HCT116 (cell line): ENCODE data around the gene ST8SIA3. TPM values are rescaled to one million over a fixed set of nuclear protein-coding genes. Genes with fewer than 3 reads are reported as not detected.

Source experiments
- ATAC-seq: fragments of 200-7000 bp; cut with Tn5 transposase; 2 replicates; pipeline ENCODE4 v1.9.1; 2020; ENCODE audit warnings: mild to moderate bottlenecking, moderate library complexity
- BruUV-seq: library from RNA; stranded (reverse); fragments of 400-500 nt; replicated peaks from 2 replicates; lab custom pipeline; 2021; lab: Mats Ljungman, UMichigan
- CTCF ChIA-PET: fragments of 300-600 bp; sonication (Branson Sonifier 250); formaldehyde crosslinking; loops from one replicate; lab custom pipeline; 2021; ENCODE audit warnings: antibody characterized with exemption; lab: Charles Lee
- POLR2A ChIA-PET: fragments of 300-600, 350-600 bp; sonication (Branson Sonifier 250); formaldehyde crosslinking; loops from one replicate; lab custom pipeline; 2021; ENCODE audit warnings: antibody characterized with exemption; lab: Charles Lee
- RAD21 ChIA-PET, 2 experiments: fragments of 300-600 bp; sonication (Branson Sonifier 250); formaldehyde crosslinking; loops; one replicate each; lab custom pipeline; 2023; ENCODE audit warnings: low total read pairs in 2 of 2; ENCODE audit not compliant: uncharacterized antibody in 2 of 2, unreplicated experiment in 2 of 2, low non-redundant PET in 1 of 2; lab: Charles Lee
- DNase-seq: peaks from one replicate; pipeline ENCODE4 v3.0.0-alpha.2; 2010; ENCODE audit warnings: low read depth, low spot score
- H2AFZ ChIP-seq: fragments of 200-600 bp; shearing (Covaris generic), sonication (generic); 2 replicates; pipeline ENCODE4 v1.6.1; 2017; ENCODE audit warnings: low read depth, mixed run types, mixed read lengths, antibody characterized with exemption, low read length; ENCODE audit not compliant: poor library complexity, severe bottlenecking
- H3K27ac ChIP-seq: 2 replicates; pipeline ENCODE4 v1.5.1; 2012; ENCODE audit warnings: low read depth, low read length
- H3K27me3 ChIP-seq: fragments of 200-600 bp; sonication (generic); 2 replicates; pipeline ENCODE4 v1.6.1; 2016; ENCODE audit warnings: mixed run types, low read length, mixed read lengths; ENCODE audit not compliant: insufficient read depth
- H3K36me3 ChIP-seq, 2 experiments: fragments of 200-500 bp in 1 of 2; fragments of 200-600 bp in 1 of 2; sonication (Bioruptor generic) in 1 of 2; sonication (generic) in 1 of 2; 2 replicates each; pipeline versions ENCODE4 v1.5.1 to v1.6.1; 2014 to 2016; ENCODE audit warnings: low read length in 2 of 2, inconsistent platforms in 1 of 2, mixed read lengths in 1 of 2, mixed run types in 1 of 2; ENCODE audit not compliant: insufficient read depth in 2 of 2, control insufficient read depth in 1 of 2
- H3K4me1 ChIP-seq, 2 experiments: fragments of 200-600 bp in 1 of 2; sonication (generic) in 1 of 2; 2 replicates each; pipeline versions ENCODE4 v1.5.1 to v1.6.1; 2012 to 2017; ENCODE audit warnings: low read length in 2 of 2, inconsistent platforms in 1 of 2, mild to moderate bottlenecking in 1 of 2, mixed read lengths in 1 of 2, mixed run types in 1 of 2, moderate library complexity in 1 of 2; ENCODE audit not compliant: insufficient read depth in 2 of 2, control insufficient read depth in 1 of 2
- H3K4me2 ChIP-seq: fragments of 200-600 bp; sonication (generic); 2 replicates; pipeline ENCODE4 v1.6.1; 2017; ENCODE audit warnings: mixed run types, low read length, mixed read lengths
- H3K4me3 ChIP-seq, 2 experiments: fragments of 200-600 bp in 1 of 2; sonication (generic) in 1 of 2; replicated peaks in 1 of 2; 2 replicates each; pipeline ENCODE4 v1.5.1; 2011 to 2016; ENCODE audit warnings: low read length in 2 of 2, control low read depth in 1 of 2, low read depth in 1 of 2, mild to moderate bottlenecking in 1 of 2, mixed read lengths in 1 of 2, mixed run types in 1 of 2
- H3K79me2 ChIP-seq: fragments of 200-600 bp; sonication (generic); 2 replicates; pipeline ENCODE4 v1.6.1; 2017; ENCODE audit warnings: mild to moderate bottlenecking, mixed run types, low read length, moderate library complexity, mixed read lengths; ENCODE audit not compliant: insufficient read depth
- H3K9ac ChIP-seq: fragments of 200-600 bp; sonication (generic); 2 replicates; pipeline ENCODE4 v1.6.1; 2016; ENCODE audit warnings: low read length, mixed read lengths
- H3K9me2 ChIP-seq: fragments of 200-600 bp; sonication (generic), shearing (Covaris generic); 2 replicates; pipeline ENCODE4 v1.6.1; 2017; ENCODE audit warnings: mixed run types, mild to moderate bottlenecking, moderate library complexity; ENCODE audit not compliant: insufficient read depth
- H3K9me3 ChIP-seq, 2 experiments: fragments of 200-500 bp in 1 of 2; fragments of 200-600 bp in 1 of 2; sonication (Bioruptor generic) in 1 of 2; sonication (generic) in 1 of 2; 2 replicates each; pipeline ENCODE4 v1.6.1; 2014 to 2017; ENCODE audit warnings: low read length in 2 of 2, mixed read lengths in 2 of 2, inconsistent platforms in 1 of 2, low read depth in 1 of 2, mild to moderate bottlenecking in 1 of 2, mixed run types in 1 of 2, moderate library complexity in 1 of 2; ENCODE audit not compliant: control insufficient read depth in 1 of 2, insufficient read depth in 1 of 2
- H4K20me1 ChIP-seq: fragments of 200-600 bp; sonication (generic), shearing (Covaris generic); 2 replicates; pipeline ENCODE4 v1.6.1; 2017; ENCODE audit warnings: mixed run types, mild to moderate bottlenecking, moderate library complexity; ENCODE audit not compliant: insufficient read depth
- CBX3 ChIP-seq: IDR thresholded peaks from 2 replicates; pipeline ENCODE4 v1.6.1; 2012; ENCODE audit warnings: low read depth
- EZH2 ChIP-seq: fragments of 200-600 bp; sonication (generic); IDR thresholded peaks from 2 replicates; pipeline ENCODE4 v1.6.1; 2017; ENCODE audit warnings: antibody characterized with exemption, mixed run types
- EZH2phosphoT487 ChIP-seq: fragments of 200-600 bp; IDR thresholded peaks from 2 replicates; pipeline ENCODE4 v1.6.1; 2018; ENCODE audit warnings: antibody characterized with exemption, borderline replicate concordance
- POLR2AphosphoS5 ChIP-seq: IDR thresholded peaks from 2 replicates; pipeline ENCODE4 v1.6.1; 2011; ENCODE audit warnings: mild to moderate bottlenecking, low read depth, low read length, moderate library complexity
- RAD21 ChIP-seq: IDR thresholded peaks from 2 replicates; pipeline ENCODE4 v1.6.1; 2012; ENCODE audit warnings: low read depth, mild to moderate bottlenecking
- TCF7L2 ChIP-seq: IDR thresholded peaks from 2 replicates; pipeline ENCODE4 v1.7.0; 2011; ENCODE audit warnings: borderline replicate concordance, inconsistent platforms; ENCODE audit not compliant: insufficient read depth, insufficient read length; ENCODE audit errors: extremely low read depth
- ZNF274 ChIP-seq: fragments of 200-500 bp; sonication (Bioruptor generic); IDR thresholded peaks from 2 replicates; pipeline ENCODE4 v1.6.1; 2014; ENCODE audit warnings: mild to moderate bottlenecking, low read depth, low read length, inconsistent platforms
- intact Hi-C: fragments of 100-400 bp; cut with micrococcal nuclease; formaldehyde crosslinking; loops from 2 replicates; pipeline ENCODE4 v1.10.0; 2022
- total RNA-seq: library from RNA; stranded (reverse); gene quantifications from one replicate; pipeline ENCODE4 v1.2.1, GENCODE V29; 2021; ENCODE audit not compliant: unreplicated experiment
- TF ChIP-seq, protein P1 (sequence below): IDR thresholded peaks from 2 replicates; pipeline ENCODE4 v1.6.1; 2012
- TF ChIP-seq, protein P2 (sequence below), 3 experiments: fragments of 200-600 bp in 1 of 3; sonication (generic) in 1 of 3; IDR thresholded peaks in 2 of 3; conservative IDR thresholded peaks in 1 of 3; 2 replicates each; pipeline ENCODE4 v1.5.1; 2012 to 2017; ENCODE audit warnings: low read depth in 2 of 3, low read length in 2 of 3, antibody characterized with exemption in 1 of 3, borderline replicate concordance in 1 of 3, control low read depth in 1 of 3, mild to moderate bottlenecking in 1 of 3, mixed read lengths in 1 of 3, mixed run types in 1 of 3, moderate library complexity in 1 of 3; ENCODE audit not compliant: insufficient read depth in 1 of 3

The ST8SIA3 gene
- total RNA-seq, 1 experiment from 2014 or later: not detected

DNA sequence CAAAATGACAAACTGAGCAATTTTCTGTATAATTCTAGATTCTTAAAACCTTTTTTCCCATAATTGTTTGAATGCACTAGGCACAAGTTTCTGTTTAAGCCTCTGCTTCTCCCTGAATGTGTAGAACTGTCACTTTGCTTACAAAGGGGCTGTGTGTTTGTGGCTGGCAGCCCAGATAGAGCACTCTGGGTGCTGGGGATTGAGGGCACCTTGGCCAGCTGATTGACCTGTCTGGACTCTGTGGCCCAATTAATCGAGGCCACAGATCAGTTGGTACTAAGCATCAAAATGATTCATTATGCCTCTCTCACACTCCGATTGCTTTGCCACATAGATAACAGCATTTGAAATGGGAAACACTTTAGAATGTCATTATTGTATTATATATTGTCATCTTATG, 12.1 kb downstream of the ST8SIA3 start:
- POLR2A ChIA-PET: no interaction called here
- Histone ChIP-seq H2AFZ (no peak overlapping the region), H3K27me3 (peaks cover 67% of the 10 kb centered on the region), H3K4me2 (no peak overlapping the region), H3K27ac (no peak overlapping the region), H3K79me2 (no peaks in the 10 kb centered on the region), H3K4me1 (no peaks in the 10 kb centered on the region), H3K36me3 (no peaks in the 10 kb centered on the region), H3K4me3 (no peak overlapping the region), H3K9me3 (no peaks in the 10 kb centered on the region), H4K20me1 (no peaks in the 10 kb centered on the region), H3K9ac (no peak overlapping the region), H3K9me2 (no peaks in the 10 kb centered on the region)
- CTCF ChIA-PET: no interaction called here
- intact Hi-C loops: no loop called here
- no TSS peak for BruUV-seq
- DNase-seq (no peak), ATAC-seq (no peak)
- RAD21 ChIA-PET: no interaction called here
- TF ChIP-seq CBX3 (no peak), TCF7L2 (no peak), EZH2phosphoT487 (no peak)
- TF ChIP-seq, protein P1, sequence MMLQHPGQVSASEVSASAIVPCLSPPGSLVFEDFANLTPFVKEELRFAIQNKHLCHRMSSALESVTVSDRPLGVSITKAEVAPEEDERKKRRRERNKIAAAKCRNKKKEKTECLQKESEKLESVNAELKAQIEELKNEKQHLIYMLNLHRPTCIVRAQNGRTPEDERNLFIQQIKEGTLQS: no peak
- TF ChIP-seq, protein P2, sequence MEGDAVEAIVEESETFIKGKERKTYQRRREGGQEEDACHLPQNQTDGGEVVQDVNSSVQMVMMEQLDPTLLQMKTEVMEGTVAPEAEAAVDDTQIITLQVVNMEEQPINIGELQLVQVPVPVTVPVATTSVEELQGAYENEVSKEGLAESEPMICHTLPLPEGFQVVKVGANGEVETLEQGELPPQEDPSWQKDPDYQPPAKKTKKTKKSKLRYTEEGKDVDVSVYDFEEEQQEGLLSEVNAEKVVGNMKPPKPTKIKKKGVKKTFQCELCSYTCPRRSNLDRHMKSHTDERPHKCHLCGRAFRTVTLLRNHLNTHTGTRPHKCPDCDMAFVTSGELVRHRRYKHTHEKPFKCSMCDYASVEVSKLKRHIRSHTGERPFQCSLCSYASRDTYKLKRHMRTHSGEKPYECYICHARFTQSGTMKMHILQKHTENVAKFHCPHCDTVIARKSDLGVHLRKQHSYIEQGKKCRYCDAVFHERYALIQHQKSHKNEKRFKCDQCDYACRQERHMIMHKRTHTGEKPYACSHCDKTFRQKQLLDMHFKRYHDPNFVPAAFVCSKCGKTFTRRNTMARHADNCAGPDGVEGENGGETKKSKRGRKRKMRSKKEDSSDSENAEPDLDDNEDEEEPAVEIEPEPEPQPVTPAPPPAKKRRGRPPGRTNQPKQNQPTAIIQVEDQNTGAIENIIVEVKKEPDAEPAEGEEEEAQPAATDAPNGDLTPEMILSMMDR (IDR thresholded peaks at IDR 0.05 in 2 of 3, conservative IDR thresholded peaks at IDR 0.05 in 1 of 3; ENCODE audit: borderline replicate concordance in 1 of 3, insufficient read depth in 1 of 3, low read depth in 2 of 3, low read length in 2 of 3): no peak

DNA sequence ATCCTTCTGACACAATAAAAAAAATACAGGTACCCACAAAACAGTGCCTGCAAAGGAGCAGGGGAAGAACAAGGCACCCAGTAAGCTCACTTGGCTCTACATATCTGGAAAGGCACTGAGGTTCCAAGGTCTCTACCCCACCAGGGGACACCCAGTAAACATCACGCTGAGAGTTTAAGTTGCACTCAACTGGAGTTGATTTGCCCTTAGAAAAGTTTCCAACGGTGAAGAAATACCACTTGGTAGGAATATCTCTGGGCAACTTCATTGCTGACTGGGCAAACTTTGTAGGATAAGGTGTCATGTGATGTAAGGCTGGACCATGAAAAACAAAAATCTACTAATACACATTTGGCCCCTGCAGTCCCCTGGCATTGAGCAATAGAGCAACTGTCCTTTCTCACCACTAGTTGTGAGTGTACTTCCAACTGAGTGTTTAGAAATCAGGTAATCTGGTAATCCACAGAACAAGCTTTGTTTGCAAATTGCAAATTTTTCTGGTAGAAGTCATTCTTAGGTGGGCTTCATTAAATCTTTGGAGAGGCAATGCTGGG, 14.2 kb downstream of the ST8SIA3 start:
- Histone ChIP-seq H3K9me3 (no peaks in the 10 kb centered on the region), H3K27ac (no peak overlapping the region), H3K27me3 (peaks cover 60% of the 10 kb centered on the region), H2AFZ (no peak overlapping the region), H3K79me2 (no peaks in the 10 kb centered on the region), H3K9me2 (no peaks in the 10 kb centered on the region), H3K9ac (no peak overlapping the region), H3K4me2 (no peak overlapping the region), H3K4me3 (no peak overlapping the region), H3K36me3 (no peaks in the 10 kb centered on the region), H4K20me1 (no peaks in the 10 kb centered on the region), H3K4me1 (no peaks in the 10 kb centered on the region)
- intact Hi-C loops: no loop called here
- no peak for TF ChIP-seq ZNF274
- TF ChIP-seq EZH2: no peak
- no peak for TF ChIP-seq RAD21
- TF ChIP-seq POLR2AphosphoS5: no peak
- ChIA-PET CTCF (no interaction called here), POLR2A (interaction anchor here (0.6 kb wide), 1 partner anchor 12 kb away, joined by 3 read pairs; no protein-coding TSS in a partner anchor), RAD21 (no interaction called here)
- ATAC-seq (no peak), DNase-seq (no peak)
- BruUV-seq: no TSS peak
